Measurements from ENCODE around the gene PRPF31.

PRPF31 gene

GRCh38 chr19:54127688-54128440 lies 12.3 kb downstream of the PRPF31 start:
- CTCF ChIA-PET = no interaction called here
- POLR2A ChIA-PET = interaction anchor here (2.0 kb wide), 1 partner anchor 9 kb away, joined by 5 read pairs; the partner anchor contains the start of gene CNOT3
- TF ChIP-seq TARDBP (IDR thresholded peaks at IDR 0.05) (no peak), FOXM1 (IDR thresholded peaks at IDR 0.05; ENCODE audit: borderline replicate concordance) (no peak), ZNF384 (IDR thresholded peaks at IDR 0.05) (no peak), FOXK2 (IDR thresholded peaks at IDR 0.05) (no peak), BHLHE40 (IDR thresholded peaks at IDR 0.05; ENCODE audit: borderline replicate concordance) (no peak), L3MBTL2 (conservative IDR thresholded peaks at IDR 0.05) (no peak), LEF1 (IDR thresholded peaks at IDR 0.05; ENCODE audit: borderline replicate concordance) (no peak), FOXA1 (IDR thresholded peaks at IDR 0.05) (no peak), SUZ12 (IDR thresholded peaks at IDR 0.05) (no peak), NFRKB (IDR thresholded peaks at IDR 0.05) (no peak), CTBP1 (IDR thresholded peaks at IDR 0.05; ENCODE audit: borderline replicate concordance) (no peak), SP1 (IDR thresholded peaks at IDR 0.05) (no peak), ARNT (IDR thresholded peaks at IDR 0.05) (no peak), HDGF (IDR thresholded peaks at IDR 0.05; ENCODE audit: borderline replicate concordance) (no peak), ELF4 (IDR thresholded peaks at IDR 0.05) (no peak)
- TF ChIP-seq, protein P1, sequence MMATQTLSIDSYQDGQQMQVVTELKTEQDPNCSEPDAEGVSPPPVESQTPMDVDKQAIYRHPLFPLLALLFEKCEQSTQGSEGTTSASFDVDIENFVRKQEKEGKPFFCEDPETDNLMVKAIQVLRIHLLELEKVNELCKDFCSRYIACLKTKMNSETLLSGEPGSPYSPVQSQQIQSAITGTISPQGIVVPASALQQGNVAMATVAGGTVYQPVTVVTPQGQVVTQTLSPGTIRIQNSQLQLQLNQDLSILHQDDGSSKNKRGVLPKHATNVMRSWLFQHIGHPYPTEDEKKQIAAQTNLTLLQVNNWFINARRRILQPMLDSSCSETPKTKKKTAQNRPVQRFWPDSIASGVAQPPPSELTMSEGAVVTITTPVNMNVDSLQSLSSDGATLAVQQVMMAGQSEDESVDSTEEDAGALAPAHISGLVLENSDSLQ (IDR thresholded peaks at IDR 0.05) = no peak
- DNase-seq (ENCODE audit: extremely low spot score) = no peak

GRCh38 chr19:54128441-54128725 lies 12.8 kb downstream of the PRPF31 start:
- TF ChIP-seq SP1 (IDR thresholded peaks at IDR 0.05) (no peak), FOXA1 (IDR thresholded peaks at IDR 0.05) (no peak), ELF4 (IDR thresholded peaks at IDR 0.05) (no peak), LEF1 (IDR thresholded peaks at IDR 0.05; ENCODE audit: borderline replicate concordance) (no peak), L3MBTL2 (conservative IDR thresholded peaks at IDR 0.05) (no peak), BHLHE40 (IDR thresholded peaks at IDR 0.05; ENCODE audit: borderline replicate concordance) (no peak), ZNF384 (IDR thresholded peaks at IDR 0.05) (no peak), NFRKB (IDR thresholded peaks at IDR 0.05) (no peak), SUZ12 (IDR thresholded peaks at IDR 0.05) (no peak), FOXM1 (IDR thresholded peaks at IDR 0.05; ENCODE audit: borderline replicate concordance) (no peak), HDGF (IDR thresholded peaks at IDR 0.05; ENCODE audit: borderline replicate concordance) (no peak), CTBP1 (IDR thresholded peaks at IDR 0.05; ENCODE audit: borderline replicate concordance) (no peak), ARNT (IDR thresholded peaks at IDR 0.05) (no peak), FOXK2 (IDR thresholded peaks at IDR 0.05) (no peak)
- TF ChIP-seq, protein P1 (IDR thresholded peaks at IDR 0.05) = no peak
- ChIA-PET POLR2A (no interaction called here), CTCF (no interaction called here)
- no peak for DNase-seq (ENCODE audit: extremely low spot score)

DNA sequence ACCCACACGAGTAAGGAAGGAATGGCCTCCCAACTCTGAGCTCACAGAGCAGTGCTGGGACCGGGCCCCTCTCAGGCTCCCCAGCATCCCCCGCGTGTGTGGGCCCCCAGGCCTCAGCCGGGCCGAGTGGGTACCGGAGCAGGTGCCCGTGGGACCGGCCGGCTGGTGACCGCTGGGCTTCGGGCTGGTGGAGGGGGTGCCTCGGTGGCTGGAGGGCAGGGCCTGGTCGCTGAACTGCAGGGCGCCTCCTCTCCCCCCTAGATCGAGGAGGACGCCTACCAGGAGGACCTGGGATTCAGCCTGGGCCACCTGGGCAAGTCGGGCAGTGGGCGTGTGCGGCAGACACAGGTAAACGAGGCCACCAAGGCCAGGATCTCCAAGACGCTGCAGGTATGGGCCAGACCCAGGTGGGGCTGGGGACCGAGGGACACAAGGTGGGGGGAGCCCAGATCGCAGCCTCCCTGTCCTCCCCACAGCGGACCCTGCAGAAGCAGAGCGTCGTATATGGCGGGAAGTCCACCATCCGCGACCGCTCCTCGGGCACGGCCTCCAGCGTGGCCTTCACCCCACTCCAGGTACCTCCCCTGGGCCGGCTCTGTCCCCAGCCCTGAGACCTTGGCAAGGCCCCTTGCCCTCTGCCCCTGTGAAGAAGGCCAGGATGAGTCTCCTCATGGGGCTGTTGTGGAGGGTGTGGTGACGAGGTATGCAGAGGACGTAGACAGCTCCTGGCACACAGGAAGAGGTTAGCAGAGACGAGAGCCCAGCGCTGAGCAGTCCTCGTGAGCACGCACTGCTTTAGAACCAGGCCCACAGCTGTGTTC lies 13.5 kb downstream of the PRPF31 start:
- TF ChIP-seq ZNF384 (IDR thresholded peaks at IDR 0.05) = no peak
- no peak for TF ChIP-seq LEF1 (IDR thresholded peaks at IDR 0.05; ENCODE audit: borderline replicate concordance)
- TF ChIP-seq CTBP1 (IDR thresholded peaks at IDR 0.05; ENCODE audit: borderline replicate concordance) = no peak
- TF ChIP-seq SUZ12 (IDR thresholded peaks at IDR 0.05) = no peak
- no peak for TF ChIP-seq ARNT (IDR thresholded peaks at IDR 0.05)
- no peak for DNase-seq (ENCODE audit: extremely low spot score)
- ChIA-PET CTCF (no interaction called here), POLR2A (no interaction called here)

- no peak for DNase-seq (ENCODE audit: extremely low spot score)
- CTCF ChIA-PET = no interaction called here
- POLR2A ChIA-PET = no interaction called here
- TF ChIP-seq ARNT (IDR thresholded peaks at IDR 0.05) (no peak), L3MBTL2 (conservative IDR thresholded peaks at IDR 0.05) (no peak), HDGF (IDR thresholded peaks at IDR 0.05; ENCODE audit: borderline replicate concordance) (no peak), NFRKB (IDR thresholded peaks at IDR 0.05) (no peak), BHLHE40 (IDR thresholded peaks at IDR 0.05; ENCODE audit: borderline replicate concordance) (no peak), ZNF384 (IDR thresholded peaks at IDR 0.05) (no peak), SP1 (IDR thresholded peaks at IDR 0.05) (no peak), FOXK2 (IDR thresholded peaks at IDR 0.05) (no peak), TARDBP (IDR thresholded peaks at IDR 0.05) (no peak), LEF1 (IDR thresholded peaks at IDR 0.05; ENCODE audit: borderline replicate concordance) (no peak), CTBP1 (IDR thresholded peaks at IDR 0.05; ENCODE audit: borderline replicate concordance) (no peak), FOXM1 (IDR thresholded peaks at IDR 0.05; ENCODE audit: borderline replicate concordance) (no peak)
- TF ChIP-seq, protein P1 (IDR thresholded peaks at IDR 0.05) = no peak
These were observed 14.1 kb downstream of the PRPF31 start for GRCh38 chr19:54129617-54129996.

DNA sequence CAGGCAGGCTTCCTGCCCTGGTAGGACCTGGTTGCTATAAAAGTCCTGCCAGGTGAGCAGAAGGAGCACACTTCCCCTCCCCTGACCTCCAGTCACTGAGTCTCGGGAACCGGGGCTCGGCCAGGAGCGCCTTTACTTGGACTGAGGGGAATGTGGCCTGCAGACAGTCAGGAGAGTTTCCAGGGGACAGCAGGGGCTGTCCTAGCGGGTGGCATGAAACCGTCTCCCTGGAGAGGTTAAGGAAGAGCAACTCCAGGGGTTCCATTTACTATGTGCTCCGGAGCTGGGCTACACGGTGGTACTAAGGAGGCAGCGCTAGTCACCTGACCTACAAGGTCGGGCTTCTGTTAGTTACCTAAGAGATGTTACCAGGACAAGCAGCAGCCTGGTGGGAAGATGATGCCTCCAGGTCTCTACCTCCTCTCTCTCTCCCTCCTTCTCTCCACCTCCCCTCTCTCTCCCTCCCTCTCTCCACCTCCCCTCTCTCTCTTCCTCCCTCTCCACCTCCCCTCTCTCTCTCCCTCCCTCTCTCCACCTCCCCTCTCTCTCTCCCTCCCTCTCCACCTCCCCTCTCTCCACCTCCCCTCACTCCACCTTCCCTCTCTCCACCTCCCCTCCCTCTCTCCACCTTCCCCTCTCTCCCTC lies 17.9 kb downstream of the PRPF31 start:
- TF ChIP-seq NFRKB (IDR thresholded peaks at IDR 0.05) (no peak), FOXA1 (IDR thresholded peaks at IDR 0.05) (no peak), SUZ12 (IDR thresholded peaks at IDR 0.05) (no peak), L3MBTL2 (conservative IDR thresholded peaks at IDR 0.05) (no peak)
- TF ChIP-seq, protein P1 (IDR thresholded peaks at IDR 0.05) = no peak
- POLR2A ChIA-PET = no interaction called here
- CTCF ChIA-PET = no interaction called here
- no peak for DNase-seq (ENCODE audit: extremely low spot score)
